ENCODE data around the gene SCN4B.

SCN4B gene

DNA sequence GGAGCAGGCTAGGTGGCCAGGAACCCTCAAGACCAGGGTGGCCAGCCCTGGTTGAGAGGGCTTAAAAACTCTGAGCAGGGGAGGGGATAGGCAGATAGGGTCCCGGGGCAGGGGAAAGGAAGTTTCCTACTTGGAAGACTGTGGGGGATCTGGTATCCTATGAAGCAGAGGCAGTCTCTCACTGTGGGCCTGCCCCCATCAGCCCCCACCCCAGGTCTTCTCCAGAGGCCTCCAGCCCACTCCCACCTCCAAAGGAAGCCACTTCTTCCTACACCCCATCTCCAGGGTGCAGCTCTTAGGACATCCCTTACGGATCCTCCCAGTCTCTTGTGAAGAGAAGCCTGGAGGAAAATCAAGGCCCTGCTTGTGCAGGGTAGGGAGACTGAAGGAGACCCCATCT is 16.3 kb downstream of the SCN4B start:
- no peak overlapping the region for H3K4me3 ChIP-seq (ENCODE audit: low read depth, low read length)
- DNase-seq (ENCODE audit: low read depth), result no peak
- no peak for TF ChIP-seq POLR2A (IDR thresholded peaks at IDR 0.05; ENCODE audit: extremely low read depth, insufficient read length)
- TF ChIP-seq, protein P1, sequence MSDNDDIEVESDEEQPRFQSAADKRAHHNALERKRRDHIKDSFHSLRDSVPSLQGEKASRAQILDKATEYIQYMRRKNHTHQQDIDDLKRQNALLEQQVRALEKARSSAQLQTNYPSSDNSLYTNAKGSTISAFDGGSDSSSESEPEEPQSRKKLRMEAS (IDR thresholded peaks at IDR 0.05; ENCODE audit: low read depth, low read length), result no peak
- TF ChIP-seq MYC (IDR thresholded peaks at IDR 0.05; ENCODE audit: low read depth, low read length), result no peak
- TF ChIP-seq, protein P2, sequence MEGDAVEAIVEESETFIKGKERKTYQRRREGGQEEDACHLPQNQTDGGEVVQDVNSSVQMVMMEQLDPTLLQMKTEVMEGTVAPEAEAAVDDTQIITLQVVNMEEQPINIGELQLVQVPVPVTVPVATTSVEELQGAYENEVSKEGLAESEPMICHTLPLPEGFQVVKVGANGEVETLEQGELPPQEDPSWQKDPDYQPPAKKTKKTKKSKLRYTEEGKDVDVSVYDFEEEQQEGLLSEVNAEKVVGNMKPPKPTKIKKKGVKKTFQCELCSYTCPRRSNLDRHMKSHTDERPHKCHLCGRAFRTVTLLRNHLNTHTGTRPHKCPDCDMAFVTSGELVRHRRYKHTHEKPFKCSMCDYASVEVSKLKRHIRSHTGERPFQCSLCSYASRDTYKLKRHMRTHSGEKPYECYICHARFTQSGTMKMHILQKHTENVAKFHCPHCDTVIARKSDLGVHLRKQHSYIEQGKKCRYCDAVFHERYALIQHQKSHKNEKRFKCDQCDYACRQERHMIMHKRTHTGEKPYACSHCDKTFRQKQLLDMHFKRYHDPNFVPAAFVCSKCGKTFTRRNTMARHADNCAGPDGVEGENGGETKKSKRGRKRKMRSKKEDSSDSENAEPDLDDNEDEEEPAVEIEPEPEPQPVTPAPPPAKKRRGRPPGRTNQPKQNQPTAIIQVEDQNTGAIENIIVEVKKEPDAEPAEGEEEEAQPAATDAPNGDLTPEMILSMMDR (IDR thresholded peaks at IDR 0.05; ENCODE audit: low read depth, low read length), result no peak

DNA sequence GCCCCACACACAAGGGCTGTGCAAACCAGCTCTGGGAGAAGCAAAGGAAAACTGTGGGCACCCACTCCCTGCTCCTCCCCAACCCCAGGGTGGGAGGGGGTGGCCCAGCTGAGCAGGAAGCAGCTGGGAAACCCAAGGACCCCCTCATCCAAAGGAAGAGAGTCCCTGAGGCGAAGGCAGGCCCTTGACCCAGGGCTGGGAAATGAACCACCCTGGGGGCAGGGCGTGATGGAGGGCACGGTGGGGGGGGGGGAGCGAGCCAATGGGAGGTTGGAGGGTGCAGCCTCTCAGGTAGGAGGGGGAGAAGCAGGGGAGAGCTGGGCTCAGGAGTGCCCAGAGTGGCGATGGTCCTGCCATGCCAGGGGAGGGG is 16.8 kb downstream of the SCN4B start:
- H3K4me3 ChIP-seq (ENCODE audit: low read depth, low read length), result no peak overlapping the region
- TF ChIP-seq, protein P1 (IDR thresholded peaks at IDR 0.05; ENCODE audit: low read depth, low read length), result no peak
- no peak for TF ChIP-seq POLR2A (IDR thresholded peaks at IDR 0.05; ENCODE audit: extremely low read depth, insufficient read length)
- TF ChIP-seq MYC (IDR thresholded peaks at IDR 0.05; ENCODE audit: low read depth, low read length), result no peak
- TF ChIP-seq, protein P2 (IDR thresholded peaks at IDR 0.05; ENCODE audit: low read depth, low read length), result no peak
- DNase-seq (ENCODE audit: low read depth), result no peak

DNA sequence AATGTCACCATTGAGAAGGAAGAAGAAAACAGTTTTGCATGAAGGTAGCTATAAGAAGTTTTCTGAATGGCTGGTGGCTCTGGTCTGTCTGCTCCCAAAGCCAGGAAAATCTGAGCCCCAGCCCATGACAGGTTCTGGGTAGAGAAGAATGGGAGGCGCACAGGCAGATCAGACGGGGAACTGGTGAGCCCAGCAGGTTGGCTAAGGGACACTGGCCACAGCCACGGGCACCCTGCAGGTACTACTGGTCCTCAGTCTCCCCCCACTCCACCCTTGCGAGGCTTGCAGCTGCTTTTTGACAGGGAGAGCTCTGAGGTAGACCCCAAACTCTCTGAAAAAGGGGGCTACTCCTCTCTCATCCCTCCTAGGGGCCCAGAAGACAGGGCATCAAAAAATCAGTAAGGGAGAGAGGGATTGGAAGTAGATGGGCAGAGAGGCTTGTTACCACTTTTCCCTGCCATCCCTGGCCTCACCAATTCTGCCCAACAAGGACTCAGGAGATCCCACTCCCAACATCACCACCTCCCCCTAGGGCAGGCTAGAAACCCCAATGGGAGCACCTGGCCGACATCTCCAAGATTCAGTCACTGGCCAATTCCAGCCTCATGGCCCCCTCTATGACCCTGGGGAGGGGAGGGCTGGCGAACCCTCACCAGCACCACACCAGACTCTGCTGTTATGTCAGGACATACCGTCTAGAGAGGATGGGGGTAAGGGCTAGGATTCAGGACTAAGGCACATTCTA is 17.4 kb downstream of the SCN4B start:
- no peak for DNase-seq (ENCODE audit: low read depth)
- TF ChIP-seq MYC (IDR thresholded peaks at IDR 0.05; ENCODE audit: low read depth, low read length) (no peak), POLR2A (IDR thresholded peaks at IDR 0.05; ENCODE audit: extremely low read depth, insufficient read length) (no peak)
- TF ChIP-seq, protein P1 (IDR thresholded peaks at IDR 0.05; ENCODE audit: low read depth, low read length), result no peak
- TF ChIP-seq, protein P2 (IDR thresholded peaks at IDR 0.05; ENCODE audit: low read depth, low read length), result no peak
- no peak overlapping the region for H3K4me3 ChIP-seq (ENCODE audit: low read depth, low read length)

DNA sequence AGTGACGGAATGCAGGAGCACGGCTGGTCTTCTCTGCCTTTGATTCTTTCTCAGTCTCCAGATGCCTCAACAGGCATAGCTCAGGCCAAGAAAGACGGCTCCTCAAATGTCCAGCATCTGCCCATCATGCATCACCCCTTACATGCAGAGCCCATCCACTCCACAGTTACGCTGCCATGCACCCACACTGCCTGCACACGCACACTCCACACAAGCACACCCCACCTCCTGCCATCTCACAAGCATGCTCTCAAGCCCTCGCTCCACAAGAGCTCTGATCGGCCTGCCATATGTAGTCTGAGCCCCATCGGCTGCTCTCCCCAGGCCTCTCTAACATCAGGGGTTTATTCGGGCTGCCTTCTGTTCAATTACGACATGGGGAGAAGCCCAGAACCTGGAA is 18.8 kb downstream of the SCN4B start:
- no peak for TF ChIP-seq POLR2A (IDR thresholded peaks at IDR 0.05; ENCODE audit: extremely low read depth, insufficient read length)
- TF ChIP-seq MYC (IDR thresholded peaks at IDR 0.05; ENCODE audit: low read depth, low read length), result no peak
- TF ChIP-seq, protein P1 (IDR thresholded peaks at IDR 0.05; ENCODE audit: low read depth, low read length), result no peak
- TF ChIP-seq, protein P2 (IDR thresholded peaks at IDR 0.05; ENCODE audit: low read depth, low read length), result no peak
- no peak for DNase-seq (ENCODE audit: low read depth)
- no peak overlapping the region for H3K4me3 ChIP-seq (ENCODE audit: low read depth, low read length)

DNA sequence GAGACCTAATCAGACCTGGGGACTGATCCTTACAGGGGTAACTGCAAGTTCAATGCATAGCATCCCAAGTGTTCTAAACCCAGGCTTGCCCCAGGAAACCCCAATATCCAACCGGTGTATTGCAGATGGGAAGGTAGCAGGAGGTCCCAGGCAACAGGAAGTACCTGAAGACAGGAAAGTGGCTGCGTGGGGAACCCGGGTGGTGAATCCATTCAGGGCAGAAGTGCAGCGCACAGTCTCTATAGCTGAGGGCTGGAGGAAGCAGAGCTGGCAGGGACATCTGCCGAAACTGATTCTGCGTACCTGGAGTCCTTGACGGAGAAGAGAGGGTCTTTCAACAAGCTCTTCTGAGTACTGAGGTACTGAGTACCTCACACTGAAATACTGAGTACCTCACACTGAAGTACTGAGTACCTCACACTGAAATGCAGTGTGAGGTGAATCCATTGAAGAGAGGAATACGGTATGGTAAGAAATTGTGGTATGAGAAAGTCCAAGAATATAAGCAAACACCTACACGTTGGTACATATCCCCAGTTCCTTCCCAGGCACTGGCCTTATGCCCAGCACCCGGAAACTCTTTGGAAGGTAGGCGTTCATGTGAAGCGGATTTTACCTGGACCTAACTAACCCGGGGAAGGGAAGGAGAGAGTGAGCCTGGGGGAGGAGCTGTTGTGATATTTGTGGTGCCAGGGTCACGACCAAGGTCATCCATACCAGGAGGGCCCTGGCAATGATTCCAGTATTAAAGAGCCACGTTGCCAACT is 20.1 kb downstream of the SCN4B start:
- TF ChIP-seq, protein P1 (IDR thresholded peaks at IDR 0.05; ENCODE audit: low read depth, low read length), result no peak
- TF ChIP-seq POLR2A (IDR thresholded peaks at IDR 0.05; ENCODE audit: extremely low read depth, insufficient read length) (no peak), MYC (IDR thresholded peaks at IDR 0.05; ENCODE audit: low read depth, low read length) (no peak)
- TF ChIP-seq, protein P2 (IDR thresholded peaks at IDR 0.05; ENCODE audit: low read depth, low read length), result no peak
- DNase-seq (ENCODE audit: low read depth), result no peak
- H3K4me3 ChIP-seq (ENCODE audit: low read depth, low read length), result no peak overlapping the region
